ENCODE data around the gene NATD1. TPM values are rescaled to one million over a fixed set of nuclear protein-coding genes. Genes with fewer than 3 reads are reported as not detected.

NATD1 gene
- total RNA-seq, 1 experiment from 2014 or later = 7.3 TPM

DNA sequence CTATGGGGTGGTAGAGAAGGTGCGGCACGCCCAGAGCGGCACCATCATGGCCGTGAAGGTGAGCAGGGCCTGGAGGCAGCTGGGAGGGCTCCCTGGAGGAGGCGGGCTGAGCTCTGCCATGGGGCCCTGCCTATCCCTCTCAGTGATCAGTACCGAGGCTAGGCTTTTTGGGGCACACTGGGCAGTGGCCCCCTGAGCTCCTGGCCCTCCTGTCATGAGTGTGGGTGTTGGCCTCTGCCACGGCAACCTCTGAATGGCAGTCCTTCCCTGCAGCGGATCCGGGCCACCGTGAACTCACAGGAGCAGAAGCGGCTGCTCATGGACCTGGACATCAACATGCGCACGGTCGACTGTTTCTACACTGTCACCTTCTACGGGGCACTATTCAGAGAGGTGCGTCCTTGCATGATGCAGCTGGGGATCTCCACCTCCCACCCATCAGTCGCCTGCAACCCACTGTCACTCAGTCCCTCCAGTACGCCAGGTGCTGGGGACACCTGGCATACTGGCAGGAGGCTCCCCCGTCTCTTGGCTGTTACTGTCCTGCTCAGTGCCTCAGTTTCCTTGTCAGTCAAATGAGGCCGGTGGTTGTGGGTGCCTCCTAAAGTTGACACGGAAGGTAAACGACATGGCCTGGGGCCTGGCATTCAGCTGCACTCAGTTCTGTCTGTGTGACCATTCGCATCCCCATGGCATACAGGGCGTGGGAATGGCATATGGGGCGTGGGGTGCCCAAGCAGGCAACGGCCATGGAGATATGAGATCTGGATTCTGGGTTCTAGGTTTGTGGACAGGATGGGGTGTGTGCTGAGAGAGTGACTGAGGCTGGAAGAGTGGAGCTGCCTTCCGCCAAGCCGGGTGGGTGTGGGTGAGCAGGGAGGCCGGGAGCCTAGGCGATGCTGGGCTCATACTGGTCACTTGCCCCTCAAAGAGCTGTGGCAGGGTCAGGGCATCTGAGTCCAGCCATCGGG, 47.7 kb upstream of the NATD1 start:
- Histone ChIP-seq H4K8ac (replicated peaks; ENCODE audit: insufficient read length, low read depth, low read length) (no peak overlapping the region), H3K9ac (ENCODE audit: extremely low read depth, insufficient read length, low read length) (no peak overlapping the region), H3K4me1 (ENCODE audit: insufficient read depth, low read length) (no peaks in the 10 kb centered on the region), H3K4ac (ENCODE audit: low read depth, low read length) (no peak overlapping the region), H4K20me1 (ENCODE audit: control insufficient read depth, insufficient read depth, insufficient read length) (peaks cover 2% of the 10 kb centered on the region), H3T11ph (ENCODE audit: low read length) (no peak overlapping the region), H3K23me2 (ENCODE audit: insufficient read length, low read depth, low read length, poor library complexity, severe bottlenecking) (no peaks in the 10 kb centered on the region), H3K4me2 (ENCODE audit: insufficient read depth, insufficient read length, low read length) (no peak overlapping the region), H3K14ac (ENCODE audit: insufficient read depth, low read length) (no peak overlapping the region), H4K91ac (ENCODE audit: insufficient read length, low read depth, low read length) (no peak overlapping the region), H3K9me3 (ENCODE audit: control insufficient read depth, low read depth, low read length) (peaks cover 21% of the 10 kb centered on the region), H3K27me3 (ENCODE audit: insufficient read depth, low read length) (no peaks in the 10 kb centered on the region), H2BK15ac (ENCODE audit: low read depth, low read length) (no peak overlapping the region), H3K79me1 (ENCODE audit: insufficient read depth, low read depth, low read length, poor library complexity, severe bottlenecking) (no peaks in the 10 kb centered on the region), H3K56ac (ENCODE audit: insufficient read length, low read depth, low read length) (no peak overlapping the region), H4K5ac (ENCODE audit: insufficient read length, low read depth, low read length) (no peak overlapping the region), H2AFZ (ENCODE audit: low read length) (no peak overlapping the region), H2AK5ac (ENCODE audit: insufficient read length, low read length) (no peak overlapping the region), H2BK20ac (ENCODE audit: low read depth, low read length, poor library complexity, severe bottlenecking) (no peak overlapping the region), H3K18ac (ENCODE audit: insufficient read length, low read depth, low read length) (no peak overlapping the region), H3K23ac (ENCODE audit: insufficient read length, low read depth, low read length) (no peak overlapping the region), H3K27ac (ENCODE audit: insufficient read length, low read depth, low read length) (no peak overlapping the region), H2BK12ac (ENCODE audit: insufficient read length, low read depth, low read length) (no peak overlapping the region), H2BK120ac (ENCODE audit: low read depth, low read length, poor library complexity, severe bottlenecking) (no peak overlapping the region), H2BK5ac (ENCODE audit: insufficient read length, low read length) (no peak overlapping the region), H3K79me2 (ENCODE audit: insufficient read depth, low read length) (no peaks in the 10 kb centered on the region)
- no peaks in the 10 kb centered on the region; a peak in 1 of 4 replicates for H3K4me1 Mint-ChIP-seq
- no peak for DNase-seq
- H3K27ac Mint-ChIP-seq = no peak overlapping the region; a peak in 1 of 7 replicates
- H3K36me3 Mint-ChIP-seq (ENCODE audit: insufficient read depth in 1 of 3, low read depth in 3 of 3) = peaks cover 23 to 56% (median 33%) of the 10 kb centered on the region in 3 experiments
- H3K9me3 Mint-ChIP-seq = peaks cover 72 to 87% of the 10 kb centered on the region in 2 experiments
- H3K27me3 Mint-ChIP-seq (ENCODE audit: low read depth) = peaks cover 5% of the 10 kb centered on the region; the same call in 1 of the 2 replicates
- no peak for TF ChIP-seq CTCF (conservative IDR thresholded peaks at IDR 0.05)
- no CpG with 5 or more reads among the region's 31 CpGs for WGBS (ENCODE audit: extremely low coverage, insufficient read length, low lambda C conversion rate)
- peak overlapping the region in 1 of 2 experiments; percentile 9; a peak in 1 of 5 replicates for H3K4me3 Mint-ChIP-seq
